ENCODE measurements around the gene MSRB1.
A peak's percentile ranks its signal among the peaks of the same experiment; 100 is the strongest.
"Not testable (repeated sequence)": the region's sequence is repeated elsewhere in the genome, so short reads cannot be mapped to it uniquely, and the experiment has no call there.

The MSRB1 gene

DNA sequence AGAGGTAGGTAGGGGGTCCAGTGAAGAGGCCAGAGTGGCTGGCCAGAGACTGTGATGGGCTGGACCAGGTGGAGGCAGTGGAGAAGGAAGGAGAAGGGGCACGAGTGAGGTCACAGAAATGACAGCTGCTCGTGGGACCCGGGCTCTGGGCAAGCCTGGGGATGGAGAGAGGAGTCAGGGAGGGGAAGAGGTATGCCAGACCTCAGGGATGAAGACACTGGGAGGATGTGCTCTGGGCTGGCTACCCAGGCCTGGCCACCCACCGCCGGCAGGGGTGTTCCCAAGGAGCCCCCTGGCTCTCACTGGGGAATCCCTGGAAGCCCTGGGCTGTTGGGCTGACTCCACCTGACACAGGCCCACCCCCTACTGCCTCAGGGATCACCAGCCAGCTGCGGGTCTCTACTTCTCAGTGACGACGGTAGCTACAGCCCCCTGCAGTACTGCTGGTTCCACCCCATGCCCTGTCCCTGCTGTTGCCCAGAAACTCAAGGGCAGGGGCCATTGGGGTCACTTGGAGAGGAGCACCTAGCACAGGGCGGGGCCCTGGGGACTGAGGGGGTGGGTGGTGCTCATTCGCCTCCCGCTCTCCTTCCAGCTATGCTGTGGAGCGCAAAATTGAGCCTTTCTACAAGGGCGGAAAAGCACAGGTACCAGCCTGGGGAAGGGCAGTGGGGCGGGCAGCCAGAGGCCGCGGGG, 30.6 kb upstream of the MSRB1 start:
- Mint-ChIP-seq H3K36me3 (peaks cover 17% of the 10 kb centered on the region), H3K4me1 (peaks cover 37% of the 10 kb centered on the region), H3K27ac (no peak overlapping the region), H3K4me3 (peak overlapping the region; percentile 38), H3K27me3 (peaks cover 7% of the 10 kb centered on the region), H3K9me3 (no peaks in the 10 kb centered on the region)
- DNase-seq: no peak
- CTCF ChIA-PET: no interaction called here

DNA sequence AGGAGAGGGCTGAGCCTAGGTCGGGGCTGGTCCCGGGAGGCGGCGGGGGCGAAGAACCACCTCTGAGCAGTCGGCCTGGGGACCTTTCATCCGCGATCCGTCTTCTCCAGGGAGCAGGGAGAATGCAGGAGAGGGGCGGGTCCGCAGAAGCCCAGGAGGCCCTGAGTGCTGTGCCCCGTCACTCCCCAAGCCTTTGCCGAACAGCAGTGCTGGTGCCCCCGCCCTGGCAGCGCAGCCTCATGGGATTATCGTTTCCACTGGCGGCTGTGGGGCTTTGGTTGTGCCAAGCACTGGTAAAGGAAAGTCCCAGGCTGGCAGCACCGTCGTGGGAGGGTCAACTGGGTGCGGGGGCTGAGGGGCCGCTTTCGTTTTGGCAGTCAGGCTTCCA, 29.5 kb upstream of the MSRB1 start:
- H3K27me3 Mint-ChIP-seq: peaks cover 2% of the 10 kb centered on the region
- CTCF ChIA-PET: interaction anchor here (1.4 kb wide), 1 partner anchor 12 kb away, joined by 5 read pairs; the partner anchor contains the start of gene GFER
- H3K27ac Mint-ChIP-seq: peak overlapping the region; percentile 100
- H3K4me1 Mint-ChIP-seq: peaks cover 40% of the 10 kb centered on the region
- no peaks in the 10 kb centered on the region for H3K9me3 Mint-ChIP-seq
- H3K36me3 Mint-ChIP-seq: peaks cover 15% of the 10 kb centered on the region
- peak; percentile 45 for DNase-seq
- H3K4me3 Mint-ChIP-seq: peak overlapping the region; percentile 83

DNA sequence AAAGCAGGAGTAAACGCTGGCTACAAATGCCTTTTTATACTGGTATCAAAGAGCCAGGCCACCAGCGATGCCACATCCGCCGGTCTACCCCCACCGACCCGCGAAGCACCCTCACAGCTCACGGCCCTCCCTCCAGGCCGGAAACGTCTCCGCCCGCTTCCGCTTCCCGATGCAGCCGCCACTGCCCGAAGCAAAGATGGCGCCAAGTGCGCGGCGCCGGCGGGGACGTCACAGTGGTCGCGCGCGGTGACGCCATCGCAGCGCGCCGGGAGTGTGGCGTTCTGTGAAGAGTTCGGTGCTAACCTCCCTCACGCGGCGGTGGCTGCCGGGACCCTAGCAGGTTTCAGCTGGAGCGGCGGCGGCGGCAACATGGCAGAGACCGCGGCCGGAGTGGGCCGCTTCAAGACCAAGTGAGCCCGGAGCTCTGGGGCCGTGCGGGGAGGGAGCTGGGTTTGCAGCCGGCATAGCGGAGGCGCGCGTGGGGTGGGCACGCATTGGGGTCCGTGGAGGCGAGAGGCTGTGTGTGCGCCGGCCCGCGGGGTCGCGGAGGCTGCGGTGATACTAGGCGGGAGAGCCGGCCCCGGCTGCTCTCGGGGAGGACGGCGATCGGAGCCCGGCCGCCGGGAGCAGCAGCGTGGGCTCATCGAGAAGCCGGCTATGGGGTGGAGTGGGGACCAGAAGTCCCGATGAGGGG, 28.9 kb upstream of the MSRB1 start, which contains the start of gene TBL3:
TBL3 (plus strand) TSS at position 258 of the 694 bp plus-strand sequence; CDS start at position 370, 112 bp downstream.
- Mint-ChIP-seq H3K27ac (peak within 1 kb of the TSS; percentile 100), H3K36me3 (peaks cover 14% of the 10 kb centered on the region), H3K4me1 (peaks cover 41% of the 10 kb centered on the region), H3K27me3 (no peaks in the 10 kb centered on the region), H3K4me3 (peak within 1 kb of the TSS; percentile 83), H3K9me3 (no peaks in the 10 kb centered on the region)
- CTCF ChIA-PET: interaction anchor here (1.0 to 1.4 kb wide), 3 partner anchors 11 to 13 kb away, joined by 3 to 5 read pairs (median 4); partner anchors contain the start of genes GFER and NDUFB10
- peak; percentile 97 for DNase-seq

DNA sequence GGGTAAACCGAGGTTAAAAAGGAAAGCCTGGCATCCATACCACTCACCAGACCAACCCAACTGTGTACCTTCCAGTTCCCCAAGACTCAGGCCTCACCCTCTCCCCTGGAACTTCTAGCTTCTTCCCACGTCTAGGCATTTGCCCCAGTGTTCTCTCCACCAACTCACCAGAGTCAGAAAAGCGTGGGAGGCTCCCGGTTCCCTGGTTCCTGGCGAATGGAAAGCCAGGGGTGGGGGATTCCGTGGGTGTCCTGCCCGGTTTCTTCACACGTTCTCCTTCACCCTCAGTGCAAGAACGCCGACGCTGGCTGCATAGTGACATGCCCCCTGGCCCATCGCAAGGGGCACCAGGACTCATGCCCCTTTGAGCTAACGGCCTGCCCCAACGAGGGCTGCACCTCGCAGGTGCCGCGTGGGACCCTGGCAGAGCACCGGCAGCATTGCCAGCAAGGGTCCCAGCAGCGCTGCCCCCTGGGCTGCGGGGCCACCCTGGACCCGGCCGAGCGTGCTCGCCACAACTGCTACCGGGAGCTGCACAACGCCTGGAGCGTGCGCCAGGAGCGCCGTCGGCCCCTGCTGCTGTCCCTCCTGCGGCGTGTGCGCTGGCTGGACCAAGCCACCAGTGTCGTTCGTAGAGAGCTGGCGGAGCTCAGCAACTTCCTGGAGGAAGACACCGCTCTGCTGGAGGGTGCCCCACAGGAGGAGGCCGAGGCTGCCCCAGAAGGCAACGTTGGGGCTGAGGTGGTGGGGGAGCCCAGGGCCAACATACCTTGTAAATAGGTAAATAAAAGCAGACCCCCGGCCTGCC, 25.4 kb upstream of the MSRB1 start:
- CTCF ChIA-PET: no interaction called here
- H3K4me3 Mint-ChIP-seq: no peak overlapping the region
- peak overlapping the region; percentile 4 for H3K27ac Mint-ChIP-seq
- no peaks in the 10 kb centered on the region for H3K9me3 Mint-ChIP-seq
- H3K36me3 Mint-ChIP-seq: peaks cover 16% of the 10 kb centered on the region
- no peaks in the 10 kb centered on the region for H3K27me3 Mint-ChIP-seq
- H3K4me1 Mint-ChIP-seq: peaks cover 47% of the 10 kb centered on the region
- no peak for DNase-seq

DNA sequence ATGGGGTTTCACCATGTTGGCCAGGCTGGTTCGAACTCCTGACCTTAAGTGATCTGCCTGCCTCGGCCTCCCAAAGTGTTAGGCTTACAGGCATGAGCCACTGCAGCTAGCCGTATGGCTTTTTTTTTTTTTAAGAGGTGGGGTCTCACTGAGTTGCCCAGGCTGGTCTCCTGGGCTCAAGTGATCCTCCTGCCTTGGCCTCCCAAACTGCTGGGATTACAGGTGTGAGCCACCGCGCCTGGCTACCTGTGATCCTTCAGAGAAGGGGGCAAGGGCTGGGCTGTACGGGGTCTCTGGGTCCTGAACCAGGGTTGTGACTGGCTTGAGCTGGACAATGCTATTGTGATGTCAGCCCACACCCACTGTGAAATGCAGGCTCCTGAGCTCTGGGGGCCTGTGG, 23.5 kb upstream of the MSRB1 start, which contains the start of gene RNF151:
RNF151 (plus strand) TSS at position 397 of the 400 bp plus-strand sequence. CDS start 26 bp downstream, outside the sequence.
- DNase-seq: no peak
- peak within 1 kb of the TSS; percentile 96 for H3K27ac Mint-ChIP-seq
- peaks cover 27% of the 10 kb centered on the region for H3K36me3 Mint-ChIP-seq
- H3K4me3 Mint-ChIP-seq: peak within 1 kb of the TSS; percentile 92
- CTCF ChIA-PET: no interaction called here
- no peaks in the 10 kb centered on the region for H3K27me3 Mint-ChIP-seq
- H3K9me3 Mint-ChIP-seq: no peaks in the 10 kb centered on the region
- peaks cover 49% of the 10 kb centered on the region for H3K4me1 Mint-ChIP-seq

GRCh38 chr16:1965396-1966001, 22.5 kb upstream of the MSRB1 start:
- DNase-seq: no peak
- Mint-ChIP-seq H3K4me1 (peaks cover 48% of the 10 kb centered on the region), H3K4me3 (peak overlapping the region; percentile 92)

GRCh38 chr16:1964506-1965395, 21.8 kb upstream of the MSRB1 start, which contains the start of gene RPS2:
Gene RPS2 (minus strand): TSS chr16:1964826. CDS start chr16:1964625, 201 bp downstream.
- Mint-ChIP-seq H3K9me3 (no peaks in the 10 kb centered on the region), H3K27ac (peak within 1 kb of the TSS; percentile 96), H3K36me3 (peaks cover 32% of the 10 kb centered on the region), H3K4me1 (peaks cover 49% of the 10 kb centered on the region), H3K4me3 (peak within 1 kb of the TSS; percentile 92), H3K27me3 (no peaks in the 10 kb centered on the region)
- DNase-seq: peak; percentile 99
- CTCF ChIA-PET: interaction anchor here (1.2 to 1.5 kb wide), 2 partner anchors 23 to 39 kb away, joined by 3 to 4 read pairs; no protein-coding TSS in a partner anchor

More at GRCh38 chr16:1965396-1966001, 22.5 kb upstream of the MSRB1 start:
- Mint-ChIP-seq H3K36me3 (peaks cover 32% of the 10 kb centered on the region), H3K9me3 (no peaks in the 10 kb centered on the region), H3K27ac (peak overlapping the region; percentile 96), H3K27me3 (no peaks in the 10 kb centered on the region)
- CTCF ChIA-PET: interaction anchor here (0.5 to 1.5 kb wide), 2 partner anchors 39 to 1159 kb away, joined by 3 to 4 read pairs; no protein-coding TSS in a partner anchor

GRCh38 chr16:1963806-1964505, 21.0 kb upstream of the MSRB1 start:
- Mint-ChIP-seq H3K27ac (peak overlapping the region; percentile 93), H3K9me3 (no peaks in the 10 kb centered on the region), H3K4me1 (peaks cover 52% of the 10 kb centered on the region), H3K4me3 (peak overlapping the region; percentile 92), H3K27me3 (no peaks in the 10 kb centered on the region), H3K36me3 (peaks cover 32% of the 10 kb centered on the region)
- peak; percentile 53 for DNase-seq
- CTCF ChIA-PET: interaction anchor here (1.2 to 1.5 kb wide), 2 partner anchors 22 to 40 kb away, joined by 3 to 4 read pairs; no protein-coding TSS in a partner anchor

DNA sequence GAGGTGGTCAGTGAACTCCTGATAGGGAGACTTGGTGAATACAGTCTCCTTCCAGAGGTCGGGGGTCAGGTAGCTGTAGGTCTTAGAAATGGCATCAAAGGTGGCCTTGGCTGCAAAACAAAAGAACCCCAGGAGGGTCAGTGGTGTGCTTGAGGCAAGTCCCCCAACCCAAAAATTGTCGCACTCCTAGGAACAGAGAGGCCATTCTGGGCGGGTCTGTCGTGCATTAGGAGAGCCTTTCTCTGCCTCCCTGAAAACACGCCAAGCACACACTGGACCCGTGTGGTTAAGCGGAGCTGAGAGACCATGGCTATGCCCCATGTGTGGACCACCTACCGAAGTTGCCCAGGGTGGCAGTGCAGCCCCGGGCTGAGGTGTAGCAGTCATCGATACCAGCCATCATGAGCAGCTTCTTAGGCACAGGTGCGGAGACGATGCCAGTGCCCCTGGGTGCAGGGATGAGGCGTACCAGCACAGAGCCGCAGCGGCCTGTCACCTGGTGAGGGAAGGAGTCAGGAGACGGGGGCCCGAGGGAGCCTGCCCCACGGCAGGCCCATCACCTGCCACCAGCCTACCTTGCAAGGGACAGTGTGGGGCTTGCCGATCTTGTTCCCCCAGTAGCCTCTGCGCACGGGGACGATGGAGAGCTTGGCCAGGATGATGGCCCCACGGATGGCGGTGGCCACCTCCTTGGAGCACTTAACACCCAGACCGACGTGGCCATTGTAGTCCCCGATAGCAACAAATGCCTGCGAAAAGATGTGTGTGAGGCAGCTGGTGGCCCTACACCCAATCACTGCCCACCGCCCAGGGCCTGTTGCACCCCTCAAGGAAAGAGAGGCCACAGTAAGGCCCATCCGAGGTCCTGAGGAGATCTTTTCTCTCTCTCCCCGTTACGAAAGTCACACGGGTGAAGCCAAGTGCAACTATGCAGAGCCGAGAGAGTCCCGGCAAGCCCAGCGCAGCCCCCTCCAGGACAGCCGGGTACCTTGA, 19.5 kb upstream of the MSRB1 start:
- H3K4me1 Mint-ChIP-seq: peaks cover 51% of the 10 kb centered on the region
- CTCF ChIA-PET: not testable (repeated sequence)

DNA sequence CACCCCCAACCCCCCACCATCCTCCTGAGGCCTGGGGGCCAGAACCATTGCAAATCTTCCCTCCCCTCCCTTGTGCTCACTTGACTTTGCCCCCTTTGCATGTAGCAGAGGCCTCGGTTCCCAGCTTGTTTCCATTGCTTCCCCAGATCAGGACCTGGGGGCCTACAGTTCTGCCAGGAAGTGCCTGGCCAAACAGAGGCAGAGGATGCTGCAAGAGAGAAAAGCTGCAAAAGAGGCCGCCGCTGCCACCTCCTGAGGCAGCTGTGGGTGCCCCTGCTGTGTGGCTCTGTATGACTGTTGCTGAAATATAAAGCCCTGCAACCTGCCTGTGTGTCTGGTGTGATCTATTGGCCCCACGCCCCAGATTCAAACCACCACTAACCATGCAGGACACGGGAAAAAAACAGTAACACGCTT, 18.7 kb upstream of the MSRB1 start:
- Mint-ChIP-seq H3K36me3 (peaks cover 32% of the 10 kb centered on the region), H3K4me1 (peaks cover 50% of the 10 kb centered on the region), H3K27me3 (peaks cover 5% of the 10 kb centered on the region), H3K4me3 (peak overlapping the region; percentile 46), H3K9me3 (no peaks in the 10 kb centered on the region), H3K27ac (peak overlapping the region; percentile 94)
- CTCF ChIA-PET: no interaction called here
- DNase-seq: no peak

More for the DNA sequence above, 19.5 kb upstream of the MSRB1 start:
- not testable (repeated sequence) for H3K9me3 Mint-ChIP-seq, H3K27me3 Mint-ChIP-seq, DNase-seq
- H3K4me3 Mint-ChIP-seq: peak overlapping the region; percentile 92
- peak overlapping the region; percentile 94 for H3K27ac Mint-ChIP-seq
- H3K36me3 Mint-ChIP-seq: peaks cover 32% of the 10 kb centered on the region
